K562 (cell line): ENCODE results near the gene KLHDC7B. TPM values are rescaled to one million over a fixed set of nuclear protein-coding genes. Genes with fewer than 3 reads are reported as not detected.

ENCODE experiments used
- CXXC5 ChIP-seq: fragments of 250-450 bp; sonication (Bioruptor Pico); IDR thresholded peaks from 2 replicates; pipeline ENCODE4 v1.8.0; 2022; ENCODE audit warnings: inconsistent platforms, mild to moderate bottlenecking, moderate library complexity
- GATA2 ChIP-seq: sonication (generic); formaldehyde crosslinking; IDR thresholded peaks from 2 replicates; pipeline ENCODE4 v1.4.0; 2020; ENCODE audit warnings: mild to moderate bottlenecking, missing genetic modification reagents
- MCM7 ChIP-seq, 2 experiments: fragments of 450-650 bp; IDR thresholded peaks; 2 replicates each; pipeline ENCODE4 v1.6.1; 2016 to 2018
- MEF2A ChIP-seq: IDR thresholded peaks from 2 replicates; pipeline ENCODE4 v1.6.1; 2011; ENCODE audit warnings: low read depth, mild to moderate bottlenecking, low read length, moderate library complexity; ENCODE audit not compliant: control insufficient read depth
- MEIS2 ChIP-seq: fragments of 450-650 bp; IDR thresholded peaks from 2 replicates; pipeline ENCODE4 v1.6.1; 2014; ENCODE audit warnings: mild to moderate bottlenecking; ENCODE audit not compliant: partially characterized antibody
- NFE2 ChIP-seq: IDR thresholded peaks from 2 replicates; pipeline ENCODE4 v1.6.1; 2014; ENCODE audit warnings: antibody characterized with exemption, low read depth
- POLR2G ChIP-seq: fragments of 200-400 bp; formaldehyde crosslinking; IDR thresholded peaks from 2 replicates; pipeline ENCODE4 v1.6.1; 2017; ENCODE audit warnings: low read depth, mild to moderate bottlenecking, antibody characterized with exemption, low read length, moderate library complexity
- SMAD3 ChIP-seq: fragments of 450-650 bp; formaldehyde crosslinking; conservative IDR thresholded peaks from 2 replicates; pipeline ENCODE4 v1.4.0; 2020; ENCODE audit warnings: mild to moderate bottlenecking
- SP2 ChIP-seq: IDR thresholded peaks from 2 replicates; pipeline ENCODE4 v1.6.1; 2011; ENCODE audit warnings: mild to moderate bottlenecking, low read depth, low read length, moderate library complexity; ENCODE audit not compliant: poor library complexity, severe bottlenecking; ENCODE audit errors: extremely low read depth
- TAF7 ChIP-seq: fragments of 450-650 bp; IDR thresholded peaks from 2 replicates; pipeline ENCODE4 v1.6.1; 2016; ENCODE audit warnings: missing genetic modification characterization, missing compliant biosample characterization
- ZNF780A ChIP-seq: fragments of 250-450 bp; sonication (Bioruptor Pico); IDR thresholded peaks from 2 replicates; pipeline ENCODE4 v1.5.0; 2021; ENCODE audit warnings: mild to moderate bottlenecking
- polyA plus RNA-seq, 8 experiments: library from polyadenylated mRNA; depleted of rRNA in 4 of 8; stranded (reverse) in 5 of 8; unstranded in 3 of 8; fragments of >200 nt; fragmentation: Nextera tagmentation in 2 of 8; fragmentation: Illumina TruSeq in 1 of 8; extraction: Ambion mirVana in 2 of 8; extraction: Trizol in 1 of 8; gene quantifications; 2 replicates each; pipeline versions ENCODE4 v1.2.1 to v1.2.3, GENCODE V29; 2011 to 2014; ENCODE audit warnings: inconsistent platforms in 1 of 8, missing spikeins in 1 of 8
- total RNA-seq, 7 experiments: library from RNA; depleted of rRNA in 6 of 7; stranded (reverse); fragments of >200 nt in 6 of 7; fragmentation: Illumina TruSeq in 2 of 7; extraction: Trizol in 2 of 7; gene quantifications; 2 replicates each; pipeline versions ENCODE4 v1.2.1 to v1.2.3, GENCODE V29; 2011 to 2021; ENCODE audit warnings: low replicate concordance in 1 of 7
- TF ChIP-seq, protein P1 (sequence below), 2 experiments: fragments of 450-650 bp; formaldehyde crosslinking in 1 of 2; IDR thresholded peaks; 2 replicates each; pipeline versions ENCODE4 v1.4.0 to v1.6.1; 2014 to 2020; ENCODE audit warnings: mild to moderate bottlenecking in 2 of 2, borderline replicate concordance in 1 of 2, low read depth in 1 of 2
- TF ChIP-seq, protein P2 (sequence below): fragments of 250-450 bp; sonication (Bioruptor Pico); IDR thresholded peaks from 2 replicates; pipeline ENCODE4 v1.4.0; 2020; ENCODE audit warnings: mild to moderate bottlenecking
- TF ChIP-seq, protein P3 (sequence below): sonication (generic); formaldehyde crosslinking; IDR thresholded peaks from 2 replicates; pipeline ENCODE4 v1.8.0; 2022; ENCODE audit warnings: missing genetic modification reagents, mild to moderate bottlenecking, borderline replicate concordance
- TF ChIP-seq, protein P4 (sequence below), 2 experiments: IDR thresholded peaks; 2 replicates each; pipeline ENCODE4 v1.6.1; 2011; ENCODE audit warnings: borderline replicate concordance in 1 of 2, control low read depth in 1 of 2, low read depth in 1 of 2, low read length in 1 of 2, mild to moderate bottlenecking in 1 of 2, mixed read lengths in 1 of 2, moderate library complexity in 1 of 2; ENCODE audit not compliant: insufficient read depth in 1 of 2, insufficient read length in 1 of 2, poor library complexity in 1 of 2, severe bottlenecking in 1 of 2; ENCODE audit errors: extremely low read depth in 1 of 2

KLHDC7B gene
- total and polyA plus RNA-seq, 9 of the 15 experiments (the other 6 are each of a cell fraction or from before 2014, with no cell fraction given): 0.04 to 0.22 (median 0.05) TPM; not detected in 4

DNA sequence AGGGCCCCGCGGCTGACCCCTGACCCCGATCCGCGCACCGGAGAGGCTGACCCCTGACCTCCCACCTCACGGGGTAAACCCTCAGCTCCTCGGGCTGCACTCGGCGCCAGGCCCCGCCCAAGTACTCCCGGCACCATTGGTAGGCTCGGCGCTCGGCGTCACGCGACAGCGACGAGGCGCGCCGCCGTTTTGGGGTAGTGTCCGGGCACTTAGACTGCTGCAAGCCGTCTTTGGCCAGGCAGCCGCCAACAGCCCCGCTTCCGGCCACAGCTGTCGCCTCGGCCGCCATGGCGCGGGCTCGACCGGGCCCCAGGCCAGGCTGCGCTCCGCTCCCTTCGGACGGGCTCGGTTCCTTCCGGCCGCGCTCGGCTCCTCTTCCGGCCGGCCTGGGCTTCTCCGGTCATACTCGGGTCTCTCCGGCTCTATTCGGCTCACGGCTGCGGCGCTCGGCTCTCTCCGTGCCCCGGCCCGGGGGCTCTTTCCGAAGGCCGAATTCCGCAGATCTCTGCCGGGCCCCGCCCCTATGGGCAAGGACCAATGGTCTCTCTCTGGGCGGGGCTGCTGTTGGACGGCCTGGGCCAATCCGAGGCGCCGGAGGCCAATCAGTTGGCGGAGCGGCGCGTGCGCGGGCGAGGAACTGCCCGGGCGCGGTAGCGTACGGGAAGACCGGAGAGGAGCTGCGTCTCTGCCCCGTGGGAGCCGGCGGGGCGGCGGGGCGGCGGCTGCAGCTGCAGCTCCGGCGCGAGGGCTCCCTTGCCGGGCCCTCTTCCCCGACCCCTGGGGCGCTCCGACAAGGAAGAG lies 37.0 kb downstream of the KLHDC7B start, which contains the start of gene CHKB (continued):
- TF ChIP-seq, protein P1, sequence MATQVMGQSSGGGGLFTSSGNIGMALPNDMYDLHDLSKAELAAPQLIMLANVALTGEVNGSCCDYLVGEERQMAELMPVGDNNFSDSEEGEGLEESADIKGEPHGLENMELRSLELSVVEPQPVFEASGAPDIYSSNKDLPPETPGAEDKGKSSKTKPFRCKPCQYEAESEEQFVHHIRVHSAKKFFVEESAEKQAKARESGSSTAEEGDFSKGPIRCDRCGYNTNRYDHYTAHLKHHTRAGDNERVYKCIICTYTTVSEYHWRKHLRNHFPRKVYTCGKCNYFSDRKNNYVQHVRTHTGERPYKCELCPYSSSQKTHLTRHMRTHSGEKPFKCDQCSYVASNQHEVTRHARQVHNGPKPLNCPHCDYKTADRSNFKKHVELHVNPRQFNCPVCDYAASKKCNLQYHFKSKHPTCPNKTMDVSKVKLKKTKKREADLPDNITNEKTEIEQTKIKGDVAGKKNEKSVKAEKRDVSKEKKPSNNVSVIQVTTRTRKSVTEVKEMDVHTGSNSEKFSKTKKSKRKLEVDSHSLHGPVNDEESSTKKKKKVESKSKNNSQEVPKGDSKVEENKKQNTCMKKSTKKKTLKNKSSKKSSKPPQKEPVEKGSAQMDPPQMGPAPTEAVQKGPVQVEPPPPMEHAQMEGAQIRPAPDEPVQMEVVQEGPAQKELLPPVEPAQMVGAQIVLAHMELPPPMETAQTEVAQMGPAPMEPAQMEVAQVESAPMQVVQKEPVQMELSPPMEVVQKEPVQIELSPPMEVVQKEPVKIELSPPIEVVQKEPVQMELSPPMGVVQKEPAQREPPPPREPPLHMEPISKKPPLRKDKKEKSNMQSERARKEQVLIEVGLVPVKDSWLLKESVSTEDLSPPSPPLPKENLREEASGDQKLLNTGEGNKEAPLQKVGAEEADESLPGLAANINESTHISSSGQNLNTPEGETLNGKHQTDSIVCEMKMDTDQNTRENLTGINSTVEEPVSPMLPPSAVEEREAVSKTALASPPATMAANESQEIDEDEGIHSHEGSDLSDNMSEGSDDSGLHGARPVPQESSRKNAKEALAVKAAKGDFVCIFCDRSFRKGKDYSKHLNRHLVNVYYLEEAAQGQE (IDR thresholded peaks at IDR 0.05; ENCODE audit: borderline replicate concordance): no peak
- TF ChIP-seq, protein P1 (CRISPR knock-in tag; IDR thresholded peaks at IDR 0.05; ENCODE audit: low read depth): 0 out of 2 replicates have a peak, but pooled peaks have one; percentile 46
- TF ChIP-seq MCM7 (IDR thresholded peaks at IDR 0.05): no peak
- no peak for TF ChIP-seq GATA2 (CRISPR knock-in tag)
- no peak for TF ChIP-seq MEF2A
- TF ChIP-seq, protein P2, sequence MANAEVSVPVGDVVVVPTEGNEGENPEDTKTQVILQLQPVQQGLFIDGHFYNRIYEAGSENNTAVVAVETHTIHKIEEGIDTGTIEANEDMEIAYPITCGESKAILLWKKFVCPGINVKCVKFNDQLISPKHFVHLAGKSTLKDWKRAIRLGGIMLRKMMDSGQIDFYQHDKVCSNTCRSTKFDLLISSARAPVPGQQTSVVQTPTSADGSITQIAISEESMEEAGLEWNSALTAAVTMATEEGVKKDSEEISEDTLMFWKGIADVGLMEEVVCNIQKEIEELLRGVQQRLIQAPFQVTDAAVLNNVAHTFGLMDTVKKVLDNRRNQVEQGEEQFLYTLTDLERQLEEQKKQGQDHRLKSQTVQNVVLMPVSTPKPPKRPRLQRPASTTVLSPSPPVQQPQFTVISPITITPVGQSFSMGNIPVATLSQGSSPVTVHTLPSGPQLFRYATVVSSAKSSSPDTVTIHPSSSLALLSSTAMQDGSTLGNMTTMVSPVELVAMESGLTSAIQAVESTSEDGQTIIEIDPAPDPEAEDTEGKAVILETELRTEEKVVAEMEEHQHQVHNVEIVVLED (CRISPR knock-in tag): no peak
- TF ChIP-seq, protein P3, sequence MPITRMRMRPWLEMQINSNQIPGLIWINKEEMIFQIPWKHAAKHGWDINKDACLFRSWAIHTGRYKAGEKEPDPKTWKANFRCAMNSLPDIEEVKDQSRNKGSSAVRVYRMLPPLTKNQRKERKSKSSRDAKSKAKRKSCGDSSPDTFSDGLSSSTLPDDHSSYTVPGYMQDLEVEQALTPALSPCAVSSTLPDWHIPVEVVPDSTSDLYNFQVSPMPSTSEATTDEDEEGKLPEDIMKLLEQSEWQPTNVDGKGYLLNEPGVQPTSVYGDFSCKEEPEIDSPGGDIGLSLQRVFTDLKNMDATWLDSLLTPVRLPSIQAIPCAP: no peak
- TF ChIP-seq NFE2: no peak
- peak; percentile 71 for TF ChIP-seq CXXC5 (CRISPR knock-in tag)
- no peak for TF ChIP-seq SMAD3
- no peak for TF ChIP-seq SP2
- TF ChIP-seq MEIS2: peak; percentile 70
- TF ChIP-seq POLR2G: peak; percentile 90
- TF ChIP-seq, protein P4, sequence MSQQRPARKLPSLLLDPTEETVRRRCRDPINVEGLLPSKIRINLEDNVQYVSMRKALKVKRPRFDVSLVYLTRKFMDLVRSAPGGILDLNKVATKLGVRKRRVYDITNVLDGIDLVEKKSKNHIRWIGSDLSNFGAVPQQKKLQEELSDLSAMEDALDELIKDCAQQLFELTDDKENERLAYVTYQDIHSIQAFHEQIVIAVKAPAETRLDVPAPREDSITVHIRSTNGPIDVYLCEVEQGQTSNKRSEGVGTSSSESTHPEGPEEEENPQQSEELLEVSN (IDR thresholded peaks at IDR 0.05; ENCODE audit: borderline replicate concordance in 1 of 2, extremely low read depth in 1 of 2, insufficient read depth in 1 of 2, insufficient read length in 1 of 2, low read depth in 1 of 2, low read length in 1 of 2, poor library complexity in 1 of 2, severe bottlenecking in 1 of 2): peak in 1 of 2 experiments; percentile 70
- no peak for TF ChIP-seq ZNF780A (CRISPR knock-in tag)
- no peak for TF ChIP-seq TAF7 (tag)
